NB4 (cell line): ENCODE results near the gene TXLNG.
"Not testable (repeated sequence)": the region's sequence is repeated elsewhere in the genome, so short reads cannot be mapped to it uniquely, and the experiment has no call there.

Source experiments
- DNase-seq: peaks from one replicate; pipeline ENCODE4 v3.0.0; 2010; ENCODE audit warnings: low read depth
- H3K4me3 ChIP-seq: one replicate; pipeline ENCODE4 v1.5.1; 2011; ENCODE audit warnings: mild to moderate bottlenecking, low read depth, low read length, moderate library complexity
- MYC ChIP-seq: IDR thresholded peaks from 2 replicates; pipeline ENCODE4 v1.6.1; 2011; ENCODE audit warnings: low read depth, low read length
- POLR2A ChIP-seq: IDR thresholded peaks from 2 replicates; pipeline ENCODE4 v1.6.1; 2011; ENCODE audit warnings: mild to moderate bottlenecking; ENCODE audit not compliant: insufficient read length; ENCODE audit errors: extremely low read depth
- TF ChIP-seq, protein P1 (sequence below): IDR thresholded peaks from one replicate; pipeline ENCODE4 v1.5.1; 2012; ENCODE audit warnings: low read depth, low read length
- TF ChIP-seq, protein P2 (sequence below): IDR thresholded peaks from 2 replicates; pipeline ENCODE4 v1.6.1; 2011; ENCODE audit warnings: low read depth, low read length

The TXLNG gene

DNA sequence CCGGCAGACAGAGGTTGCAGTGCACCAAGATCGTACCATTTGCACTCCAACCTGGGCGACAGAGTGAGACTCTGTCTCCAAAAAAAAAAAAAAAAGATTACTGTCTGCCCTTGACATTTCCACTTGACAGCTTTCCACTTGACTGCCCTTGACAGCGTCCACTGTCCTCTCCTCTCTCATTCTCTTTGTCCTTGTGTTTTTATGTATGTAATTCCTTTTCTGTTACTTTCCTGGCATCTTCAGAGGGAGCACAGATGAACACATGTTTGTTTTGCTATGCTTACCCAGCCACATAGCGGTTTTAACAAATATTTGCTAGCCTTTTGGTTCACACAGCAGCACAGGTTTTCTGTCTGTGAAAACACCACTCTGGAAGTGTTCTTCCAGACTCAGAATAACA, 40.6 kb upstream of the TXLNG start:
- no peak overlapping the region for H3K4me3 ChIP-seq
- no peak for DNase-seq
- TF ChIP-seq, protein P1, sequence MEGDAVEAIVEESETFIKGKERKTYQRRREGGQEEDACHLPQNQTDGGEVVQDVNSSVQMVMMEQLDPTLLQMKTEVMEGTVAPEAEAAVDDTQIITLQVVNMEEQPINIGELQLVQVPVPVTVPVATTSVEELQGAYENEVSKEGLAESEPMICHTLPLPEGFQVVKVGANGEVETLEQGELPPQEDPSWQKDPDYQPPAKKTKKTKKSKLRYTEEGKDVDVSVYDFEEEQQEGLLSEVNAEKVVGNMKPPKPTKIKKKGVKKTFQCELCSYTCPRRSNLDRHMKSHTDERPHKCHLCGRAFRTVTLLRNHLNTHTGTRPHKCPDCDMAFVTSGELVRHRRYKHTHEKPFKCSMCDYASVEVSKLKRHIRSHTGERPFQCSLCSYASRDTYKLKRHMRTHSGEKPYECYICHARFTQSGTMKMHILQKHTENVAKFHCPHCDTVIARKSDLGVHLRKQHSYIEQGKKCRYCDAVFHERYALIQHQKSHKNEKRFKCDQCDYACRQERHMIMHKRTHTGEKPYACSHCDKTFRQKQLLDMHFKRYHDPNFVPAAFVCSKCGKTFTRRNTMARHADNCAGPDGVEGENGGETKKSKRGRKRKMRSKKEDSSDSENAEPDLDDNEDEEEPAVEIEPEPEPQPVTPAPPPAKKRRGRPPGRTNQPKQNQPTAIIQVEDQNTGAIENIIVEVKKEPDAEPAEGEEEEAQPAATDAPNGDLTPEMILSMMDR, result no peak
- TF ChIP-seq, protein P2, sequence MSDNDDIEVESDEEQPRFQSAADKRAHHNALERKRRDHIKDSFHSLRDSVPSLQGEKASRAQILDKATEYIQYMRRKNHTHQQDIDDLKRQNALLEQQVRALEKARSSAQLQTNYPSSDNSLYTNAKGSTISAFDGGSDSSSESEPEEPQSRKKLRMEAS, result no peak
- TF ChIP-seq POLR2A (no peak), MYC (no peak)

- DNase-seq, result no peak
- TF ChIP-seq, protein P2, result no peak
- TF ChIP-seq MYC (no peak), POLR2A (no peak)
- TF ChIP-seq, protein P1, result no peak
- H3K4me3 ChIP-seq, result no peak overlapping the region
These were observed 37.8 kb upstream of the TXLNG start for GRCh38 chrX:16748425-16748824.

DNA sequence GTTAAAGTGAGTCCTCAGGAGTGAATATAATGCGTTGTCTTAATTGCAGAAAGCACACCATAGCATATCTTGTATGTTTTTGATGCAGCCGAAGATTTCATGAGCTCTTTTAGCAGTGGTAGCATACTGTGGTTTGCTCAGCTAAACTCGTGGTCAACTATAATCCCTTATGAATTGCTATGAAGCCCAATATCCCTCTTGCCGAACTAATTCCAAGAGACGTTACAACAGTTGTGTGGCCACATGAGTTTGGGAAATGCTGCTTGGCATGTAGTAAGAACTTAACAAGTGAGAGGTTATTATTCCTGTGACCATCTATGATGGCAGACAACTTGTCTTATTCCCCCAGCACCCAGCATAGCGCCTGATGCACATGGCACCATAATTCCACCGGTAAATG, 36.1 kb upstream of the TXLNG start:
- no peak for DNase-seq
- no peak overlapping the region for H3K4me3 ChIP-seq
- TF ChIP-seq, protein P2, result no peak
- TF ChIP-seq MYC (no peak), POLR2A (no peak)
- TF ChIP-seq, protein P1, result no peak

- no peak for DNase-seq
- H3K4me3 ChIP-seq, result no peak overlapping the region
- no peak for TF ChIP-seq POLR2A
- TF ChIP-seq, protein P1, result no peak
- TF ChIP-seq, protein P2, result no peak
- no peak for TF ChIP-seq MYC
These were observed 32.2 kb upstream of the TXLNG start for GRCh38 chrX:16754019-16754418.

DNA sequence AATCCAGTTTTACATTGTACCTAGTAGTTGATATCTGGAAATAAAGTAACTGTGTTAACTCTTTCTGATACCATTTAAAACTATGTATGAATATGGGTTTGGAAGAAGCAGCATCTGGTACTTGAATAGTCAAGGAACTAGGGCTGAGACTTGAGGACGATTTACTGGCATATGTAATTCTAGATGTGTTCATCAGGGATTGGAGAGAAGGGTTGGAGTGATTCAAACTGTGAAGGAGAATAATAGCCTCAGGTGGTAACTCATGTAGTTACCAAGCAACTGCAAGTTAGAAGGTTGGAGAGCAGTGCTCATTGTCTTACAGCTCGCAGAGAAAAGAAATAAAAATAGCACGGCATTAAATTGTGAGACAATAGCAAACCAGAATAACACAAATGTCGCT, 29.5 kb upstream of the TXLNG start:
- TF ChIP-seq POLR2A (no peak), MYC (no peak)
- TF ChIP-seq, protein P2, result no peak
- TF ChIP-seq, protein P1, result no peak
- no peak for DNase-seq
- H3K4me3 ChIP-seq, result no peak overlapping the region

DNA sequence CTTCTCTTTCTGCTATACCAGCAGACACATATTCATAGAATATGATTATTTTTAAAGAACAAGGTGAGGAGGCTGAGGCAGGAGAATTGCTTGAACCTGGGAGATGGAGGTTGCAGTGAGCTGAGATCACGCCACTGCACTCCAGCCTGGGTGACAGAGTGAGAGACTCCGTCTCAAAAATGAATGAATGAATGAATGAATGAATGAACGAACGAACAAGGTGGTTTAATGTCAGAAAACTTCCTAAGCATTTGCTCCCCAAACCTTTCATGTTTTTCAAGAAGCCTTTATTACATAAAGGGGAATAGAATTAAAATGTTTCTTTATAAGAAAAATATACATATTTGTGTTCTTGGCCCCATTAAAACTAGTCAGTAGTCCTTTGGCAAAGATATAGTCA, 24.8 kb upstream of the TXLNG start:
- not testable (repeated sequence) for H3K4me3 ChIP-seq, DNase-seq
